Fibroblast of skin of scalp (primary cell): ENCODE data around the gene HAUS7.
A peak's percentile ranks its signal among the peaks of the same experiment; 100 is the strongest.

ENCODE experiments used
- DNase-seq: peaks from one replicate; pipeline ENCODE4 v3.0.0-alpha.2; 2013

Gene HAUS7

GRCh38 chrX:153454901-153455550 is 15.3 kb downstream of the HAUS7 start:
- DNase-seq, result no peak

DNA sequence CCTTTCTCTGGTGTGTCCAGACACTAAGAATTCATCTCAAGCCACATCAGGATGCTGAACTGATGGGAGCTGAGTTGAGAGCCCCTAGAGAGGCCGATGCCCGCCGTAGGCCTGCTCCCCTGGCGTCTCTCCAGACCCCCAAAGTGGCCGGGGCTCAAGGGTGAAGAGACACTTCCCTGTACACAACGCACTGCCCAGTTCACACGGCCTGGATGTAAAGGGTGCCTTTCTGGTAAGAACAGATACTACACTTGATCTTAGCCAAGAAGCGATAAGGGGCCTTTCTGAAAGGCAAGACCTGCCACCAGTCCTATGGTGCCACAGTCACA is 19.5 kb downstream of the HAUS7 start:
- no peak for DNase-seq

DNA sequence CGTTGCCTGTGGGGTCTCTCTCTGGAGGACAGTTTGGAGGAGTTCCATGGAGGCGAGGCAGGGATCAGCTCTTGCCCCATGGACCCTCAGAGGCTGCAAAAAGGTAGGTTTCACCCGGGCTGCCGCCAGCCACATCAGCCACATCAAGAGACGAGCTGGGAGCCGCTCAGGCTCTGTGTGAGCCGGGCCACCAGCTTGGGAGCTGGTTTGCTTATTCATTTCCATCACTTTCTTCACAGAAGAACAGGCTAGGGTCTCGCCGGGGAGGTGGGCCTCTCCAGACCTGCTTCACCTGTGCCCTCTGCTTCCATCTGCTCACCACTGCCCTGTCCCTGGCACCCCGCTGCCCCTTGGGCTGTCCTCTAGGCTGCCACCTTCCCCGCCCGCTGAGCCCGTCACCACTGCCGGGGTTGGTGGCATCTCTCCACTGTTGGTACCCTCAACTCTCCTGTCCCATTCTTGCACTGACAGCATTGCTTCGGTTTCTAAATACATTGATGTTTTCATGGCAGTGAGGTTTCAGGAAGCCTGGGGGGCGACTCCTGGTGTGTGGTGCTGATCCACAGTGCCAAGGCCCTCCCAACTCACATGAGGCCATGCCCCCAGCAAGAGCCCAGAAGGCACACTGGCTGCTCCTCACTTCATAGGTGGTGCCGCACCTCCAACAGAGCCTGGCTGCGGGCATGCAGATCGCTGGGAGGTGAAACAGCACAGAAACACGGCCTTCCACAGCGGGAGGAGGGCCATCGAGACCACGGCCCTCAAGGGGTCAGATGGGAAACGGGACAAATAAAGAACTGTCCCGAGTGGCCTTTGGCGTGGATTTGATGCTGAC is 20.0 kb downstream of the HAUS7 start:
- no peak for DNase-seq

DNA sequence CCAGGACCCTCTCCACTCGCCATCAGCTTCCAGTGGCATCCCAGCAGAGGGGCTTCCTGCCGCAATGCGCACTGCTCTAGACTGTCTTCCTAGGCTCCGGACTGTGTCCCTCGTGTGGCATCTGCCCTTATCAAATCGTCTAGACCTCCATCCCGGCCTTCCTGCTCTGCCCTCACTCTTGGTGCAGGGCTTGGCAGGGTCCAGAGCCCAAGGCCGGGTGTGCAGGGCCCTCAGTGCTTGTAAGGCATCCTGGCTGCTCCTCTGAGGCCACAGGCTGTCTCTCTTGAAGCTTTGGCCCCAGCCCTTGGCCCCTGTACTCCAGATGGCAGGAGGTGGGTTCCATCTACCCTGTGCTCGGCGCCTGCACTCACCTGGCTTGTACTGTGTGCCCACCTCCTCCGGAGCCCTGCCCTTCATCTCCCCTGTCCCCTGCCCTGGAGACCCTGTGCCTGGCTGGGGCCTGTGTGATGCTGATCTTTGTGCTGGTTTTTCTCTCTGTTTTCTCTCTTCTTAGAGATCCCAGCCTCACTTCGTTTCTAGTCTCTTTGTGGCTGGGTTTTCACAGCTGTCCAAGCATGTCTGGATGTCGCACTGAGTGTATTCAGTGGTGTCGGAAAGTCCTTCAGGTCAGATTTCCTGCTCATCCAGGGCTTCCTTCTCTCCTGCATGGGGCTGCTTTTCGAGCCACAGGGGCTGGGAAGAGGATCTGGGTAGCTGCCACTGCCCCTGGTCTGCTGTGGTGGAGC is 20.8 kb downstream of the HAUS7 start:
- no peak for DNase-seq

- DNase-seq, result no peak
Measured at GRCh38 chrX:153448556-153449367, 21.6 kb downstream of the HAUS7 start.

DNA sequence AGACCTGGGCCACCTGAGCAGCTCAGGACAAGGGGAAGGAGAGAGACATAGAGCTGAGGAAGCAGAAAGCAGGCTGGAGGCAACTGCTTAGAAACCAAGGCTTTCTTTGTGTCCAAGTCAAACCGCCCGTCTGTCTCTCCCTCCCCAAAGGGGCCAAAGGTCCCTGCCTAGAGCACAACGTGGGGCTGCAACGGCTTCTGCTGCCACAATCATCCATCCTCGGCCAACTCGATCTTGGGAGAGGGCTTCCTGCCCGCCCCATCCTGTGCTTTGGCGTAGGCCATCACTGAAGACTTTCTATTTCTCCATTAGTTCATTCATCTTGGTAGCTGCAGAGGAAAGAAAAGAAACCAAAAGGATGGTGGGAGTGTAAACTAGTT is 22.8 kb downstream of the HAUS7 start:
- DNase-seq, result no peak

GRCh38 chrX:153446950-153447580 is 23.3 kb downstream of the HAUS7 start:
- DNase-seq, result no peak

DNA sequence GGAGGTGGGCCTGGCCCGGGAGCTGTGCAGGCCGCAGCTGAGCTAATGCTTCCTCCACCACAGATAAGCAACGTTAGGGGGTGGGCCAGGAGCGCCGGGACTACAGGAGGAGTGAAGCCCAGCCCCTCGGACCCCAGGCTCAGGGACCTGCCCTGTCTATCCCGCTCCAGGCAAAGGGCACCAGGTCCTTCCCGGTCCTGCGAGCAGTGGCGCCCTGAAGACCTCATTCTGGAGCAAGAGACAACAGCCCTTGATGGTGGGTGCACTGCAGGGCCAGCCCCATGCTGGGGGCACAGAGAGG is 23.8 kb downstream of the HAUS7 start:
- DNase-seq, result no peak

DNA sequence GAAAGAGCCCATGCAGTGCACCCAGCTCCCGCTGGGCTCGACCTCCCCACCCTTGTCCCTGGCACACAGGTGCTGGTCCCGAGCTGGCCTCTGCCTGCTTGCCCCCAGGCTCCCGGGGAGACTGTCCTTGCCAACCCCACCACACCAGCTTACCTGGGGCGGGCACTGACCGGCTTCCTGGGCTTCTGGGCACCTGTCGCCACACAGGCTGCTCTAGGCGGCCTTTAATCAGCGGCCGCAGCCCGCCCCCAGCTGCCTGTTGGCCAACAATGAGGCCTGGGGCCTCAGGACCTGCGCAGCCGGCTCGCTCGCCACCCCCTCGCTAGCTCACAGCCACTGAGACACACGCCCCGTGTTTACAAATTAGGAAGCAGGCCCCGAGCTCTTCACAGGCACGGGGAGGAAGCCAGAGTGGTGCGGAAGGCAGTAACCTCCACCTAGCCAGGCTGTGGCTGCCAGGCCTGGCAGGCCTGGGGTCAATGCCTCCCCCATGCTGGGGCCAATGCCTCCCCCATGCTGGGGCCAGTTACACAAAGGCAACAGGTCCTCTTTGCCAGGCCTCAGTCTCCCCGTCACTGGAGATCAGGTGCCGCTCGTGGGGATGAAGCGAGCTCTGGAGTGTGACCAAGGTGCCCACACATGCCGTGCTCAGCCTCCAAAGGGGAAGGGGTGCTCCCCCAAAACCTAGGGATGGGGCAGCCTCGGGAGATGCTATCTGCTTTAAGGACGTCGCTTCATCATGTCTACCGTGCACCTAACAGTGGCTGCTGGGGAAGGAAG is 24.3 kb downstream of the HAUS7 start, which contains the start of gene TREX2:
Gene TREX2, minus strand, starts transcription at position 201 of the 780 bp plus-strand sequence. CDS start 626 bp downstream, outside the sequence.
- DNase-seq, result no peak

GRCh38 chrX:153445106-153445855 is 25.1 kb downstream of the HAUS7 start:
- no peak for DNase-seq

DNA sequence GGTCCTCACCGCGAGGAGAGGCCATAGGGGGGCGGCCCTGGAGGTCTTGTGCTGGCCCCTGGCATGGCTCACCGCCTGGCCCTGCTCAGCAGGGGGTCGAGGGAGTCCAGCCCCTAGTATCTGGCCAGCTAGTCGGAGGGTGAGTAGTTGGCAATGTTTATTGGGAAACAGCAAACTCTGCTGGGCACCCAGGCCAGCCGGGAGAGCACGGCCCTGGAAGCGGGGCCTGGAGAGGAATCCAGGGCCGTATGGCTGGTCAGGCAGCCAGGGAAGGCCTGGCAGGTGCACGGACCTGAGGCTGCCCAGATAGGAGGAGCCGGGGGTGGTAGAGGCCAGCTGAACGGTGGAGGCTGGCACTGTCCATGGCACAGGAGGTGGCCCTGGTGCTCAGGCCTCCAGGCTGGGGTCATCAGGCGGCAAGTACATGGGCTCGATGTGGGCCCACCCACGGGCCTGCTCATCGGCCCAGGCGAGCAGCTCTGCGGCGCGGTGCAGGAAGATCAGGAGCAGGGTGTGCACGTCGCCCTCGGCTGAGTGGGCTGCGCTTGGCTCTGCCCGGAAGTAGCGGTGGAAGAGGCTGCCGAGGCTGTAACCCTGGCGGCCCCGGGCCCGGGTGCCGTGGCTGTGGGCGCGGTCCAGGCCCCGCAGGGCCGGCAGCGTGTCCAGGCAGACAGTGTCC is 25.9 kb downstream of the HAUS7 start:
- no peak for DNase-seq

DNA sequence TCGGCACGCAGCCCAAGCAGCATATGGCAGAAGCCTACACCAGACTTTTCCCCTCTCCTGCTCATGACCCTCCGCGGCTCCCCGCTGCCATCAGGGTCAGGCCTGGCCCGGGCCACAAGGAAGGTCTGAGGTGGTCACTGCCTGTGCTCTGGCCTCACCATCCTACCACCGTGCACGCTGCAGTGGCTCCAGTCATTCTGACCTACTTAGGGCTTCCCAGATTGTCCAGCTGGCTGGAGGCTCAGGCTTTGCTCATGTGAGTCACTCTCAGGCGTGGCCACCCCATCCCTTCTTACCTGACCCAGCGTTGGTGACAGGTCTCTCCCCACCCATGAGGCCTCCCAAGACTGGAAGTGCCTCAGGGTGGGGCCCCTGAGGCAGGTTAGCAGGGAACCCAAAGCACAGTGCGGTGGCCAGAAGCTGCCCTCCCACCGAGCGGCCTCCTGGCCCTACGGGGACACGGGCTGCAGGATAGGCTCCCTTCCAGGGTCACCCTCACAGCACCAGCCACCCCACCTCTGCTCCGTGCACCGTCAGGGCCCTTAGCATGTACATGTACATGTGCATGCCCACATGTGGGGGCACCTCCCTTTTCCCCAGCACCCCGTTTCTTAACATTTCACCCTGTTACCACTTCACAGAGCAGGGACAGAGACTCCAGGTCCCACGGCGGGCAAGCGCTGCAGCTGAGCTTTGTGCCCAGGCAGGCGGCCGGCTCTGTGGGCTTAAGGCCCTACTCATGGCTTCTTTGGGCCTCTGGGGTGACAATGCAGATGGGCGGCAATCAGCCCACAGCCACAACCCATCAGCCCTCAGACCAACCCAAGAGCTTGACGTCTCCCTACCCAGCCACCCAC is 26.7 kb downstream of the HAUS7 start:
- no peak for DNase-seq

DNA sequence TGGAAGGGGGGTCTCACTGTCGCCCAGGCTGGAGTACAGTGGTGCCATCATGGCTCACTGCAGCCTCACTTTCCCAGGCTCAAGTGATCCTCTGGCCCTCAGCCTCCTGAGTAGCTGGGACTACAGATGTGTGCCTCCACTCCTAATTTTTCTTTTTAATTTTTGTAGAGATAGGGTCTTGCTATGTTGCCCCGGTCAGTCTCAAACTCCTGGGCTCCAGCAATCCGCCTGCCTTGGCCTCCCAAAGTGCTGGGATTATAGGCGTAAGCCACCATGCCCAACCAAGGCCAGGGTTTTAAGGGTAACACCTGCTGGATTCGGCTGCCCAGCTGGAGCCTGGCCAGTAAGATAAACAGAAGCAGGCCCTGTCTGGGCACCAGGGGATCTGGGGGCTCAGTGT is 27.9 kb downstream of the HAUS7 start:
- no peak for DNase-seq

- DNase-seq, result no peak
Measured at GRCh38 chrX:153441981-153442380, 28.4 kb downstream of the HAUS7 start.

GRCh38 chrX:153441296-153441695 is 29.1 kb downstream of the HAUS7 start:
- DNase-seq, result no peak

- DNase-seq, result no peak
Measured at GRCh38 chrX:153440556-153441135, 29.7 kb downstream of the HAUS7 start.

DNA sequence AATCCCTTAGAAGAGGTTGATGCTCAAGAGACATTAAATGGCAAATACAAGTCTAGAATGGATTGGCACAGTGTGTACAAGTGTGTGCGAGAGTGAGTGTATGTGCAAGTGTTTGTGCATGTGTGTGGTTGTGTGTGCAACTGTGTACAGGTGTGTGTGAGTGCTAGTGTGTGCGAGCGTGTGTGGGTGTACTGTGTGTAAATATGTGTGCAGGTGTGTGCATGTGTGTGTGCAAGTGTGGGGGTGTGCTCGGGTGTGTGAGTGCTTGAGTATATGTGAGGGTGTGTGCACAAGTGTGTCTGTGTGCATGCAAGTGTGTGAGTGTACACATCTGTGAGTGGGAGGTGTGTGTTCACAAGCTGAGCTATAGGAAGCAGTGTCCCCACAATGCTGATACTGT is 30.4 kb downstream of the HAUS7 start:
- DNase-seq, result no peak

- DNase-seq, result peak; percentile 7
Measured at GRCh38 chrX:153438532-153438931, 31.8 kb downstream of the HAUS7 start.

DNA sequence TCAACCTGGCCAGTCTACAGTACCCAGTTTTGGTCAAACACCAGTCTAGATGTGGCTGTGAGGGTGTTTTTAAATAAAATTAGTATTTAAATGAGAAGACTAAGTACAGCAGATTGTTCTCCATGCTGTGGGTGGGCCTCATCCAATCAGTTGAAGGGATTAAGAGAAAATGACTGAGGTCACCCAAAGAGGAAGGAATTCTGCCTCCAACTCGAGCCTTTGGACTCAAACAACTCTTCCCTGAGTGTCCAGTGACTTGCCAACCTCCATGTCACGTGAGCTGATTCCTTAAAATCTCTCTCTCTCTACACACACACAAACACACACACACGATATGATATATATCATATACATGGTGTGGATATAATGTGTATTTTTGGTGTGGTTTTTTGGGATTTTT is 34.5 kb downstream of the HAUS7 start:
- no peak for DNase-seq
